ENCODE data around the gene ANKDD1B. TPM values are rescaled to one million over a fixed set of nuclear protein-coding genes. Genes with fewer than 3 reads are reported as not detected.

The ANKDD1B gene
- total RNA-seq, 4 donors from 2014 or later = 3.2 to 5.0 TPM; not detected in 2

GRCh38 chr5:75654693-75655295 is 43.5 kb downstream of the ANKDD1B start:
- no peak for DNase-seq
- H3K27ac ChIP-seq = no peak overlapping the region
- H3K27me3 ChIP-seq = no peaks in the 10 kb centered on the region
- no peaks in the 10 kb centered on the region for H3K4me1 ChIP-seq
- no peak overlapping the region for H3K4me3 ChIP-seq
- no peaks in the 10 kb centered on the region for H3K9me3 ChIP-seq
- TF ChIP-seq POLR2A (IDR thresholded peaks at IDR 0.05) (no peak), CTCF (IDR thresholded peaks at IDR 0.05) (no peak)
- no peaks in the 10 kb centered on the region for H3K36me3 ChIP-seq

GRCh38 chr5:75656311-75657003 is 45.2 kb downstream of the ANKDD1B start:
- Histone ChIP-seq H3K27ac (no peak overlapping the region), H3K36me3 (no peaks in the 10 kb centered on the region), H3K9me3 (no peaks in the 10 kb centered on the region), H3K4me3 (peak overlapping the region in 3 of 4 donors; percentile 19 to 42 (median 35)), H3K4me1 (no peaks in the 10 kb centered on the region), H3K27me3 (no peaks in the 10 kb centered on the region)
- DNase-seq = no peak
- TF ChIP-seq CTCF (IDR thresholded peaks at IDR 0.05) = no peak
- no peak for TF ChIP-seq POLR2A (IDR thresholded peaks at IDR 0.05)

GRCh38 chr5:75659791-75660450 is 48.7 kb downstream of the ANKDD1B start:
- Histone ChIP-seq H3K36me3 (no peaks in the 10 kb centered on the region), H3K27me3 (no peaks in the 10 kb centered on the region), H3K4me1 (no peaks in the 10 kb centered on the region), H3K4me3 (no peak overlapping the region), H3K9me3 (no peaks in the 10 kb centered on the region), H3K27ac (no peak overlapping the region)
- no peak for DNase-seq
- TF ChIP-seq POLR2A (IDR thresholded peaks at IDR 0.05) (no peak), CTCF (IDR thresholded peaks at IDR 0.05) (no peak)

- no peak for DNase-seq
- TF ChIP-seq CTCF (IDR thresholded peaks at IDR 0.05) (no peak), POLR2A (IDR thresholded peaks at IDR 0.05) (no peak)
- Histone ChIP-seq H3K36me3 (no peaks in the 10 kb centered on the region), H3K9me3 (no peaks in the 10 kb centered on the region), H3K27me3 (no peaks in the 10 kb centered on the region), H3K27ac (no peak overlapping the region), H3K4me3 (no peak overlapping the region), H3K4me1 (no peaks in the 10 kb centered on the region)
These were observed 49.6 kb downstream of the ANKDD1B start for GRCh38 chr5:75660678-75661465.

- H3K36me3 ChIP-seq = no peaks in the 10 kb centered on the region
- no peaks in the 10 kb centered on the region for H3K27me3 ChIP-seq
- no peak overlapping the region for H3K4me3 ChIP-seq
- no peak for DNase-seq
- H3K27ac ChIP-seq = no peak overlapping the region
- TF ChIP-seq POLR2A (IDR thresholded peaks at IDR 0.05) (no peak), CTCF (IDR thresholded peaks at IDR 0.05) (no peak)
- H3K9me3 ChIP-seq = no peaks in the 10 kb centered on the region
- no peaks in the 10 kb centered on the region for H3K4me1 ChIP-seq
These were observed 50.8 kb downstream of the ANKDD1B start for GRCh38 chr5:75662061-75662460.
